H1 (cell line): ENCODE measurements around the gene TIGD6. TPM values are rescaled to one million over a fixed set of nuclear protein-coding genes. Genes with fewer than 3 reads are reported as not detected.

Source experiments
- CTCF ChIA-PET: fragments of 300-600 bp; sonication (Branson Sonifier 250); formaldehyde crosslinking; loops from one replicate; lab custom pipeline; 2021; ENCODE audit not compliant: partially characterized antibody; lab: Charles Lee
- POLR2A ChIA-PET: fragments of 300-600 bp; sonication (Branson Sonifier 250); formaldehyde crosslinking; loops from one replicate; lab custom pipeline; 2021; ENCODE audit warnings: inconsistent platforms; ENCODE audit not compliant: partially characterized antibody; lab: Charles Lee
- DNase-seq, 2 experiments: peaks; one replicate each; pipeline versions ENCODE4 v3.0.0 to v3.0.0-alpha.2; 2010 to 2022; ENCODE audit warnings: low spot score in 2 of 2, low read depth in 1 of 2, mixed read lengths in 1 of 2
- FAIRE-seq: peaks from 2 replicates; lab custom pipeline; 2011; peaks lifted over from hg19 to GRCh38; lab: Jason Lieb, UNC
- H2AFZ ChIP-seq: 2 replicates; pipeline ENCODE4 v1.8.1; 2012; ENCODE audit warnings: low read length, inconsistent platforms
- H2AK5ac ChIP-seq: 2 replicates; pipeline ENCODE4 v1.6.1; 2013; ENCODE audit warnings: low read depth, low read length
- H2BK120ac ChIP-seq: replicated peaks from 2 replicates; pipeline ENCODE3; 2013; ENCODE audit warnings: low read depth, low read length, inconsistent platforms
- H2BK12ac ChIP-seq: 2 replicates; pipeline ENCODE4 v1.6.1; 2013; ENCODE audit warnings: low read depth, low read length
- H2BK15ac ChIP-seq: 2 replicates; pipeline ENCODE4 v1.6.1; 2013; ENCODE audit warnings: low read length
- H2BK20ac ChIP-seq: 2 replicates; pipeline ENCODE4 v1.6.1; 2013; ENCODE audit warnings: low read length
- H2BK5ac ChIP-seq: 2 replicates; pipeline ENCODE4 v1.6.1; 2013; ENCODE audit warnings: low read depth, low read length
- H3K14ac ChIP-seq: 2 replicates; pipeline ENCODE4 v1.6.1; 2013; ENCODE audit warnings: inconsistent platforms; ENCODE audit not compliant: insufficient read length
- H3K18ac ChIP-seq: 2 replicates; pipeline ENCODE4 v1.6.1; 2013; ENCODE audit warnings: low read length; ENCODE audit errors: extremely low read depth
- H3K23ac ChIP-seq: 2 replicates; pipeline ENCODE4 v1.6.1; 2013; ENCODE audit warnings: inconsistent platforms; ENCODE audit not compliant: insufficient read length
- H3K23me2 ChIP-seq: 2 replicates; pipeline ENCODE4 v1.6.1; 2013; ENCODE audit warnings: low read depth, low read length
- H3K27ac ChIP-seq: 2 replicates; pipeline ENCODE4 v1.6.1; 2011; ENCODE audit warnings: low read depth, low read length, inconsistent platforms
- H3K27me3 ChIP-seq, 4 experiments: replicated peaks in 1 of 4; 1 replicate in 1 of 4; 2 replicates in 3 of 4; pipeline versions ENCODE4 v1.6.1 to v1.8.1; 2011 to 2013; ENCODE audit warnings: low read length in 3 of 4, mild to moderate bottlenecking in 3 of 4, inconsistent platforms in 2 of 4, mixed read lengths in 2 of 4, moderate library complexity in 1 of 4; ENCODE audit not compliant: control insufficient read depth in 3 of 4, insufficient read depth in 3 of 4; ENCODE audit errors: extremely low read depth in 1 of 4
- H3K36me3 ChIP-seq, 4 experiments: 2 replicates each; pipeline versions ENCODE4 v1.6.1 to v1.8.1; 2011 to 2013; ENCODE audit warnings: mild to moderate bottlenecking in 4 of 4, low read length in 3 of 4, moderate library complexity in 2 of 4, control low read depth in 1 of 4, inconsistent platforms in 1 of 4; ENCODE audit not compliant: insufficient read depth in 4 of 4, control insufficient read depth in 2 of 4
- H3K4ac ChIP-seq: replicated peaks from 2 replicates; pipeline ENCODE3; 2013; ENCODE audit warnings: low read length, low read depth, mixed read lengths, inconsistent platforms; ENCODE audit not compliant: insufficient read length
- H3K4me1 ChIP-seq, 4 experiments: replicated peaks in 1 of 4; 1 replicate in 1 of 4; 2 replicates in 3 of 4; pipeline versions ENCODE4 v1.6.1 to v1.8.1; 2011 to 2013; ENCODE audit warnings: low read length in 3 of 4, inconsistent platforms in 2 of 4, mixed read lengths in 1 of 4; ENCODE audit not compliant: insufficient read depth in 4 of 4, control insufficient read depth in 3 of 4
- H3K4me2 ChIP-seq, 2 experiments: 2 replicates each; pipeline versions ENCODE4 v1.6.1 to v1.8.1; 2011 to 2013; ENCODE audit warnings: low read depth in 2 of 2, low read length in 2 of 2, control low read depth in 1 of 2, inconsistent platforms in 1 of 2, mild to moderate bottlenecking in 1 of 2; ENCODE audit not compliant: insufficient read depth in 1 of 2
- H3K4me3 ChIP-seq, 4 experiments: fragments of 200-600, 300-600 bp in 1 of 4; sonication (generic), shearing (Covaris generic), sonication (Bioruptor Twin) in 1 of 4; 2 replicates each; pipeline versions ENCODE4 v1.5.1 to v1.8.1; 2011 to 2016; ENCODE audit warnings: low read length in 4 of 4, low read depth in 3 of 4, control low read depth in 2 of 4, inconsistent platforms in 2 of 4, mild to moderate bottlenecking in 2 of 4, mixed read lengths in 1 of 4, moderate library complexity in 1 of 4; ENCODE audit not compliant: insufficient read depth in 2 of 4; ENCODE audit errors: extremely low read depth in 1 of 4
- H3K56ac ChIP-seq: replicated peaks from 2 replicates; pipeline ENCODE3; 2013; ENCODE audit warnings: low read depth, mild to moderate bottlenecking, mixed read lengths, low read length, inconsistent platforms; ENCODE audit not compliant: insufficient read length
- H3K79me1 ChIP-seq: 2 replicates; pipeline ENCODE4 v1.6.1; 2013; ENCODE audit warnings: low read depth, low read length, control low read depth
- H3K79me2 ChIP-seq, 2 experiments: 2 replicates each; pipeline versions ENCODE4 v1.6.1 to v1.8.1; 2012 to 2013; ENCODE audit warnings: low read length in 2 of 2, mild to moderate bottlenecking in 2 of 2, inconsistent platforms in 1 of 2; ENCODE audit not compliant: insufficient read depth in 2 of 2, control insufficient read depth in 1 of 2
- H3K9ac ChIP-seq, 4 experiments: replicated peaks in 1 of 4; 1 replicate in 1 of 4; 2 replicates in 3 of 4; pipeline versions ENCODE4 v1.6.1 to v1.8.1; 2011 to 2013; ENCODE audit warnings: low read depth in 3 of 4, low read length in 3 of 4, control low read depth in 2 of 4, mild to moderate bottlenecking in 2 of 4, moderate library complexity in 2 of 4, inconsistent platforms in 1 of 4; ENCODE audit errors: extremely low read depth in 1 of 4
- H3K9me3 ChIP-seq, 2 experiments: 2 replicates each; pipeline versions ENCODE4 v1.6.1 to v1.8.1; 2012 to 2013; ENCODE audit warnings: mild to moderate bottlenecking in 2 of 2, moderate library complexity in 2 of 2, control low read depth in 1 of 2, inconsistent platforms in 1 of 2, low read depth in 1 of 2, low read length in 1 of 2, mixed read lengths in 1 of 2; ENCODE audit not compliant: insufficient read depth in 2 of 2
- H4K20me1 ChIP-seq, 2 experiments: replicated peaks in 1 of 2; 2 replicates each; pipeline versions ENCODE3 to v1.8.1; 2011 to 2013; ENCODE audit warnings: inconsistent platforms in 2 of 2, low read length in 2 of 2, mild to moderate bottlenecking in 1 of 2; ENCODE audit not compliant: insufficient read depth in 2 of 2, control insufficient read depth in 1 of 2
- H4K5ac ChIP-seq: 2 replicates; pipeline ENCODE4 v1.6.1; 2013; ENCODE audit warnings: low read length, low read depth, mixed read lengths, inconsistent platforms; ENCODE audit not compliant: insufficient read length
- H4K8ac ChIP-seq: 2 replicates; pipeline ENCODE4 v1.8.0; 2013; ENCODE audit warnings: mild to moderate bottlenecking, moderate library complexity, low read length, inconsistent platforms; ENCODE audit not compliant: insufficient read depth; ENCODE audit errors: extremely low read depth
- H4K91ac ChIP-seq: replicated peaks from 2 replicates; pipeline ENCODE3; 2013; ENCODE audit warnings: low read length, mixed read lengths, inconsistent platforms; ENCODE audit not compliant: insufficient read length
- BACH1 ChIP-seq: IDR thresholded peaks from 2 replicates; pipeline ENCODE4 v1.6.1; 2012; ENCODE audit warnings: low read length, improper control_type of control experiment
- CEBPB ChIP-seq: IDR thresholded peaks from 2 replicates; pipeline ENCODE4 v1.6.1; 2012; ENCODE audit warnings: low read depth, low read length
- CREB1 ChIP-seq: IDR thresholded peaks from 2 replicates; pipeline ENCODE4 v1.6.1; 2012; ENCODE audit warnings: inconsistent platforms
- EZH2 ChIP-seq: fragments of 200-600 bp; sonication (generic); IDR thresholded peaks from 2 replicates; pipeline ENCODE4 v1.7.1; 2012; ENCODE audit warnings: low read depth, mild to moderate bottlenecking, moderate library complexity, low read length, inconsistent platforms; ENCODE audit not compliant: severe bottlenecking
- KDM5A ChIP-seq: fragments of 200-600 bp; IDR thresholded peaks from 2 replicates; pipeline ENCODE4 v1.7.1; 2012; ENCODE audit warnings: mild to moderate bottlenecking, low read length, inconsistent platforms, mixed read lengths
- NRF1 ChIP-seq: IDR thresholded peaks from 2 replicates; pipeline ENCODE4 v1.6.1; 2011; ENCODE audit warnings: mild to moderate bottlenecking, low read depth, low read length, improper control_type of control experiment
- POLR2A ChIP-seq, 2 experiments: IDR thresholded peaks; 1 replicate in 1 of 2; 2 replicates in 1 of 2; pipeline ENCODE4 v1.6.1; 2011; ENCODE audit warnings: low read depth in 2 of 2, low read length in 2 of 2, mild to moderate bottlenecking in 2 of 2; ENCODE audit errors: control extremely low read depth in 1 of 2
- POLR2AphosphoS5 ChIP-seq: IDR thresholded peaks from 2 replicates; pipeline ENCODE4 v1.6.1; 2011; ENCODE audit warnings: low read depth, low read length
- SIN3A ChIP-seq, 2 experiments: IDR thresholded peaks in 1 of 2; conservative IDR thresholded peaks in 1 of 2; 2 replicates each; pipeline ENCODE4 v1.6.1; 2011 to 2012; ENCODE audit warnings: low read length in 2 of 2, improper control_type of control experiment in 1 of 2, low read depth in 1 of 2, mild to moderate bottlenecking in 1 of 2
- SRF ChIP-seq: IDR thresholded peaks from 2 replicates; pipeline ENCODE4 v1.6.1; 2011; ENCODE audit warnings: mild to moderate bottlenecking, low read depth, low read length, moderate library complexity
- TAF1 ChIP-seq: IDR thresholded peaks from 2 replicates; pipeline ENCODE4 v1.6.1; 2011; ENCODE audit warnings: mild to moderate bottlenecking, low read depth, low read length
- ZNF274 ChIP-seq: IDR thresholded peaks from 2 replicates; pipeline ENCODE4 v1.7.0; 2012; ENCODE audit warnings: low read length, borderline replicate concordance; ENCODE audit errors: extremely low read depth
- WGBS, 2 experiments: shearing (Covaris generic) in 1 of 2; methylation state at CpG; one replicate each; pipeline versions ENCODE4 v1.1.6 to v1.1.7; 2013 to 2015; ENCODE audit warnings: low lambda C conversion rate in 2 of 2, mixed read lengths in 2 of 2, inconsistent platforms in 1 of 2, low coverage in 1 of 2, missing lambda C conversion rate in 1 of 2; ENCODE audit not compliant: insufficient replicate concordance in 2 of 2, insufficient coverage in 1 of 2, insufficient read length in 1 of 2; ENCODE audit errors: extremely low coverage in 1 of 2, missing lambda C conversion rate in 1 of 2; 5-methylcytosine and 5-hydroxymethylcytosine counted together
- polyA plus RNA-seq, 7 experiments: library from polyadenylated mRNA; depleted of rRNA in 3 of 7; stranded (reverse) in 5 of 7; unstranded in 2 of 7; fragments of >200 nt in 5 of 7; fragments of 200-250 nt in 2 of 7; gene quantifications; 1 replicate in 5 of 7; 2 replicates in 1 of 7; 4 replicates in 1 of 7; pipeline versions ENCODE4 v1.2.1 to v1.2.3, GENCODE V29; 2011 to 2013; ENCODE audit warnings: missing spikeins in 2 of 7, mixed read lengths in 2 of 7
- total RNA-seq: library from RNA; stranded (reverse); fragmentation: NEBNext Ultra II Directional; extraction: Animal tissue kit (Norgen Biotek cat#: 25700); gene quantifications from 2 replicates; pipeline ENCODE4 v1.2.1, GENCODE V29; 2021

The TIGD6 gene
- total and polyA plus RNA-seq, 2 of the 8 experiments (the other 6 are each of a cell fraction or from before 2014, with no cell fraction given) = 1.3 to 2.4 TPM

DNA sequence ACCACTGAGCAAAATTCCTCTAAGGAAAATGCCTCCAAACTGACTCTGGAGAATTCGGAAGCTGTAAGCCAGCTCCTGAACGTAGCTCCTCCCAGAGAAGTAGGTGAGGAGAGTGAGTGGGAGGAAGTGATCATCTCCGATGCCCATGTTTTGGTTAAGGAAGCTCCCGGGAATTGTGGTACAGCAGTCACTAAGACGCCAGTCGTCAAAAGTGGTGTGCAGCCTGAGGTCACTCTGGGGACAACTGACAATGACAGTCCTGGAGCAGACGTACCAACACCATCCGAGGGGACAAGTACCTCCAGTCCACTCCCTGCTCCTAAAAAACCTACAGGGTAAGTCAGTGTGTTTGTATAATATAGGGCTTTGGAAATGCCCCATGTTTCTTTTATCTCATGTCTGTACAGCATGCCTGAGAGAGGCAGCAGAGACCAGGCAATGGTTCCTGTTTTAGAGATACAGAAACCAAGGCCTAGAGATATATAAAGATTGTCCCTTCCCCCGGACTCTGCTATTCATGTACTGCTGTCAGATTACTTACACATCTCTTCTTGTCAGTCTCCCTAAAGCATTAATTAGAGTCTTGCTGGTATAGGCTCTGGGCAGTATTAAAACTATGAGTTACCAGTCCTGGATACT lies 24.0 kb upstream of the TIGD6 start:
- Histone ChIP-seq H3K9ac (no peak overlapping the region), H4K8ac (no peak overlapping the region), H3K4ac (no peak overlapping the region), H4K5ac (no peak overlapping the region), H3K79me1 (no peaks in the 10 kb centered on the region), H3K9me3 (no peaks in the 10 kb centered on the region), H3K4me3 (no peak overlapping the region), H3K14ac (no peak overlapping the region), H3K23me2 (no peaks in the 10 kb centered on the region), H3K27ac (no peak overlapping the region), H2AFZ (no peak overlapping the region), H3K79me2 (no peaks in the 10 kb centered on the region), H3K27me3 (no peaks in the 10 kb centered on the region), H2BK20ac (no peak overlapping the region), H3K4me2 (no peak overlapping the region), H2BK120ac (no peak overlapping the region), H3K18ac (no peak overlapping the region), H2AK5ac (no peak overlapping the region), H2BK5ac (no peak overlapping the region), H3K23ac (no peak overlapping the region), H3K4me1 (no peaks in the 10 kb centered on the region; a peak in 1 of 7 replicates), H4K20me1 (no peaks in the 10 kb centered on the region), H3K56ac (no peak overlapping the region), H4K91ac (no peak overlapping the region), H2BK15ac (no peak overlapping the region), H2BK12ac (no peak overlapping the region), H3K36me3 (peaks cover 3 to 57% (median 25%) of the 10 kb centered on the region in 4 experiments; a peak in 6 of 8 replicates)
- no peak for DNase-seq
- 95% methylated on average over 9 of the region's 9 CpGs; no CpG with 5 or more reads in 1 of the 2 experiments for WGBS, 2 experiments
- ChIA-PET CTCF (interaction anchor here (1.8 kb wide), 1 partner anchor 21 kb away, joined by 5 read pairs; no protein-coding TSS in a partner anchor), POLR2A (no interaction called here)
- no peak for TF ChIP-seq POLR2A (IDR thresholded peaks at IDR 0.05; ENCODE audit: control extremely low read depth in 1 of 2, low read depth in 2 of 2, low read length in 2 of 2)
- no peak for TF ChIP-seq EZH2
- TF ChIP-seq CEBPB = no peak
- TF ChIP-seq SIN3A (conservative IDR thresholded peaks at IDR 0.05 in 1 of 2, IDR thresholded peaks at IDR 0.05 in 1 of 2; ENCODE audit: low read depth in 1 of 2, low read length in 2 of 2) = no peak
- no peak for TF ChIP-seq SRF
- no peak for TF ChIP-seq NRF1
- TF ChIP-seq BACH1 = no peak
- no peak for TF ChIP-seq ZNF274
- TF ChIP-seq POLR2AphosphoS5 = no peak
- TF ChIP-seq KDM5A = no peak
- no peak for TF ChIP-seq CREB1
- no peak for TF ChIP-seq TAF1
- no peak for FAIRE-seq
